Measurements from ENCODE around the gene G2E3.
A peak's percentile ranks its signal among the peaks of the same experiment; 100 is the strongest.
"Not testable (repeated sequence)": the region's sequence is repeated elsewhere in the genome, so short reads cannot be mapped to it uniquely, and the experiment has no call there.

The G2E3 gene, protein sequence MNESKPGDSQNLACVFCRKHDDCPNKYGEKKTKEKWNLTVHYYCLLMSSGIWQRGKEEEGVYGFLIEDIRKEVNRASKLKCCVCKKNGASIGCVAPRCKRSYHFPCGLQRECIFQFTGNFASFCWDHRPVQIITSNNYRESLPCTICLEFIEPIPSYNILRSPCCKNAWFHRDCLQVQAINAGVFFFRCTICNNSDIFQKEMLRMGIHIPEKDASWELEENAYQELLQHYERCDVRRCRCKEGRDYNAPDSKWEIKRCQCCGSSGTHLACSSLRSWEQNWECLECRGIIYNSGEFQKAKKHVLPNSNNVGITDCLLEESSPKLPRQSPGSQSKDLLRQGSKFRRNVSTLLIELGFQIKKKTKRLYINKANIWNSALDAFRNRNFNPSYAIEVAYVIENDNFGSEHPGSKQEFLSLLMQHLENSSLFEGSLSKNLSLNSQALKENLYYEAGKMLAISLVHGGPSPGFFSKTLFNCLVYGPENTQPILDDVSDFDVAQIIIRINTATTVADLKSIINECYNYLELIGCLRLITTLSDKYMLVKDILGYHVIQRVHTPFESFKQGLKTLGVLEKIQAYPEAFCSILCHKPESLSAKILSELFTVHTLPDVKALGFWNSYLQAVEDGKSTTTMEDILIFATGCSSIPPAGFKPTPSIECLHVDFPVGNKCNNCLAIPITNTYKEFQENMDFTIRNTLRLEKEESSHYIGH

DNA sequence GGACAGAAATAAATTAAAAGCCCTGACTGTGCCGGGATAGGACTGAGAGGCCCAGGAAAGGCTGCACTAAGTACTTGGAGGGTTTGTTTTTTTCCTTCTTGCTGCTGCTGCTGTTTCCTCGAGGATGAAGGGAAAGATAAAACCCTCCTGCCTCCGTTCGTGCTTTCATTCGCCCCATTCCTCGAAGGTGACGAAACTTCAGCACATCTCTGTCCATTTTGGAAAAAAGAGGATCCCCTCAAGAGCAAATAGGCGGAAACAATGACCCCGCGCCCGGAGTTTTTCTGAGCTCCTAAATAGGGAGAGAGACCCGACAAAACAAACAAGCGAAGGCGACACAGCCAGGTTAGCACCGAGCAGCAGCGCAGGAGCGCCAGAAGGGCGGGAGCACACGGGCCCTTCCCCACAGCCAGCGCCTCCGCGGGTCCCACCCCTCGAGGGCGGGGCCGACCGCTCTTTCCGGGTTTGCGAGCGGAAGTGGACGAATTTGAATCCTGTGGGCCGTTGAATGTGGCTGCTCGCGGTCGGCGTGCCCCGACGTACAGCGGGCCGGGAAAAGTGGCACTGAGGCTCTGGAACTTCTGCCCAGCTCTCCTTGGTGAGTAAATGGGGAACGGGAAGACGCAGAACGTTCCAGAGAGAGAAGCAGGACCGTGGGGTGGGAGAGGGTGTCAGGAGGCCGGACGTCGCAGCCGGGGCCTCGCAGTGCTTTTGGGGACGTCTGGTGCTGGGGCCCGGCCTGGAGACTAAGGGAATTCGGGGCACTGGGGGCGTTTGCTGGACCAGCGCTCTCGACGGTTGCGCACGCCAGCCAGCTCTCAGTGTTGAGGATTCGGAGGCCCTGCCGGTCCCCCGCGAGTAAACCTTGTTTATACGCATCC lies at the start of gene G2E3:
G2E3 (plus strand) TSS at position 484 of the 881 bp plus-strand sequence. CDS start 21,922 bp downstream, outside the sequence.
- DNase-seq = peak; percentile 90 to 93

DNA sequence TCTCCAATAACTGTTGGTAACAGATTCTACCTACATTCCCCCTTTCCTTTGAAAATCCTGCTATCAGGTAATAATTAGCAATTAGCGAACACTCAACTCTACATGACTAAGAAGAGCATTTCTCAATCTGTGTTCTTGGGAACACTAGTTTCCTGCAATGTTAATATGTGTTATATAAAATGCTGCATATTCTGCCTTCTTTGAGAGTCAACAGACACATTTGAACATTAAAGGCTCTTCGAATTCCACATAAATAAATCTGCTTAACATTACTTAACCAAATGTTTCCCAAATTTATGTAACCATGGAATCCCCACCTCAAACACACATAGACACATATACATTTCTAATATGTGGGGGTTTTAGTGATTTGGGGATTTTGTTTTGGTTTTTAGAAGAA lies 41.2 kb upstream of the G2E3 start:
- DNase-seq = no peak

DNA sequence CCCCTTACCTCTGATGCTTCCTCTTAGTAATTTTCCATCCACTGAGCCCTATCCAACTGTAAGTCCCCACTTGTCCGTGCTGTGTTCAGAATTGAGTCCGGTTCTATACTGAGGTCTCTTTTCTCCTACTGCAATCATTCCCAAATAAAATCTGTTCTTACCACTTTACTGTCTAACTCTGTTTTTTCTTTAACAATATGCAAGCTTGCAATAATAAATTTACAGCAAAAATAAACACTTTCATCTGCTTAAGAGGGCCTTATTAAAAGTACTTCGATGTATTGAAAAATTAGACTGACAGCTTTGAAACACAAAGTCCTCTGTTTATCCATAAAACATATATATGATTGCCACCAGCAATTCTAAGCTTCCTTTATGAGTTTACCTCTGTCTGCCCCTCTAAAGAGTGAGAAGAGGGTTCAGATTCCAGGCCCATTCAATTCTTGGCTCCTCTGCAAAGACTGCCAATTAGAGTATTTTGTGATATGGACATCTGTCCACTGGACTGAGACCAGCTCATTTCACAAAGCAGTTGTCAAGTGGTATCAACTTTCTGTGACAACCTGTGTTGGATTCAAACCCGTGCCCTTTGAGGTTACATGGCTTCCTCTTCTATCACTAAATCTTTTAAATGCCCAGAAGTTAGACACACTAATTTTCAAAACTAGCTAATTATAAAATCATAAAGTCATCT lies 39.9 kb upstream of the G2E3 start:
- DNase-seq = no peak

DNA sequence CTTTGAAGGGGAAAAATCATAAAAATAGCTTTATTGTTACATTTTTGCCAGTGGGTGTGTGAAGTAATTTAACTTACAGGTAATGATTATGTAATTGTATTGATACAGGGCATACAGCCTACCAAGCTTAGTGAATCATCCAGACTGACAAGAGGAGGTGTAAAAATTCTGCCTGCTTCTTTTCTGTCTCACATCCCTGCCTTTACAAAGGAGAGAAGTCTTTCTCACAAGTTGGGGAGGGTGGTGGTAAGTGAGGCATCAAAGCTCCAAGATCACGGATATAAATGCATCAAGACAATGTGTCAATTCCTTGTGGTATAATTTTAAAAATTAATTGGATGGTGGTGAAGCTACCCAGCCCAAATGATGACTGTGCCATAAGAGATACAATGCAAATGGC lies 39.0 kb upstream of the G2E3 start:
- DNase-seq = no peak

DNA sequence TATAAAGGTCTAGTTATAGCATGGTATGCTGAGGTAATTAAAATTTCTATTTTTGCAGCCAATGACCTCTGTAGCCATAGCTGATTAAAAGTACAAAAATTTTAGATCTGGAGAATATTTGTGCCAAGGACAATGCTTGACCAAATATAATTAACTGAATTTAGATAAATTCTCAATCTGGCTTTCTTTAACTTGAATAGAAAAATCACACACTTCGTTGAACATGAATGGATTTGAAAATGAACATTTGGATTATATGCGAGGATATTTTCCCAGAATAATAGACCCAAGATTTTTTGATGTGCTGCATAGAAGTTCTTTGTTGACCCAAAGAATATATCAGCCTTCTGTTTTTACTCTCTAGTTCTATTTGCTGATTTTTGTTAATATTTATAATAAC lies 38.4 kb upstream of the G2E3 start:
- no peak for DNase-seq

DNA sequence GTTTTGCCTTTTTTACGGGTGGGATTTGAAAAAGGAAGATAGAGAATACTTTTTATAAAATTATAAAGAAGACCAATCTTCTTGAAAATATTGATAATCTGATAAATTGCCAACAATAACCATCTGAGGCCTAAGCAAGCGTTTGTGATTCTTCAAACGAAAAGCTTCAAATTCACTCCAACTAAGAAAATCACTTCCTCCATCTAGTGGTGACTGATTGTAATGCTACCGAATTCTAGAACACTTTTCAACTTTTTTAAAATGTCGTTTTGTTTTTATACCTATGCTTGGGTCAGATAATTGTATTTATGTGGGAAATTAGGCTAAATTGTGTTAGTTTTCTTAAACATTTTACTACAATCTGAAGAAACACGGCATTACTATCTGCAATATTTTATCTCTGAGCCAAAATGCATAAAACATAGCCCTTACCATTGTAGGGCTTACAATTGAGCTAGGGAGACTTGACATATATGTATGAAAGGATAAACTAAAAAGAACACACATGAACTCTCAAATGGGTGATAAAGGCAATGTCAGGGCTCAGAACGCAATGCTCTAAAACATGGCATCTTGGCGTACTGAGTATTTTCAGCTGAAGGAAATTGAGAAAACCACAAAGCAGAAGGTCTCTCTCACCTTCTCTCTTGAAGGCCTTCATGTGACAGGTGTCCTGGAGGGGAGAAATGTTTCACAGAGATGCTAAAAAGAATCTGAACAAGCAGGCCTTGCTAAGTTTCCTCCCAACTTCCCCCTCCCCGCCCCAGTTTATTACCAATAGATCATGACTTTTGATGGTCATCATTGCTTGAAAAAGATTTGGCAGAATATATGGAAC lies 36.8 kb upstream of the G2E3 start:
- DNase-seq = no peak

DNA sequence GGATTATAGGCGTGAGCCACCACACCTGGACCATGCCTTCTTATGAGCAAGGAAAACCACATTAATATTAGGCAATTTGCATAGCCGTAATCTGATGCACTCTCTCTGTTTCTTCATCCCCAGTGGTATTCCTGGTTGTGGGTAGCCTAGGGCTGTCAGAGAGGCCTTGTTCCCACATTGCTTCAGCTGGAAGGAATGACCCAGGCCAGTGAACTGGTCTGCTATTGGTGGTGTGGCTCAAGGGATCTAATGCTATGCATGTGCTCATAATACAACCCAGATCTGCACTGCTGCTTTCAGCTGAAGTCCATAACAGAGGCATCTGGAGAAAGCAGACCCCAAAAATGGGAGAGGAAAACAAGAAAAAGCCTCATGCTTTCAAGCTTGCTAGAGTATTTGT lies 33.1 kb upstream of the G2E3 start:
- DNase-seq = no peak

DNA sequence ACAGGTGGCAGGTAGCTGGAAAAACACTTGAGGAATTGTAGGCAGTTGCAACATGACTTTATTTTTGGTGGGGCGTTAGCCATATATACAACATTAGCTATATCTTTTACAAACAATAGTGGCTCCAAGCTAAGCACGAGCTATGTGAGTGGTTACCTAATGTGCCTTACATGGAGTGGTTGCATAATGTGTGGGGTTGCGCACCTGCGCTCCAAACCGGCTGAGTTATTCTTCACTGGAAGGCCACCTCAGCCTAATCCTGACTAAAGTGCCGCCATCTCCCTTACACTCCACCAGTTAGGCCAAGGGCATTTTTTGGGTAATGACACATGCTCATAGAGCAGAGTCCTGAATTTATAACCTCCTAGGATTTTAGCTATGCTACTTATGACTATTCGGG lies 31.8 kb upstream of the G2E3 start:
- DNase-seq = no peak

DNA sequence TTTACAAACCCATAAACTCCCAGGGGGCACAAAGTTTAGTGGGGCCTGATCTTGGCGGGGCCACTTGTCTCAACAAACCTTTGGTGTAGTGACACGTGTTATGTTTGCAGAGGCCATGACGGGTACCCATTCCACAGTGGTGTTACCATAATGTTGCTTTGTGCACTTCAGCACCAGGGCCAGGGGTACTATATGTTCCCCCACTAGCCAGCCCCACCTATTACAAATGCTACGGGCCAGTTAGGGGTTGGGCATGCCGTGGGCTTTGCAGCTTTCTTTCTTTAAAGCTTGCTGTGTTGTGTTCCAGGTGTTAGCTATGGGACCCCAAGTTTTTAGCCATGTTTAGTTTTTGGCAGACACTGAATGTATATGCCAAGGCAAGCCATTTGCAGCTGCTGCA lies 30.8 kb upstream of the G2E3 start:
- DNase-seq = no peak

DNA sequence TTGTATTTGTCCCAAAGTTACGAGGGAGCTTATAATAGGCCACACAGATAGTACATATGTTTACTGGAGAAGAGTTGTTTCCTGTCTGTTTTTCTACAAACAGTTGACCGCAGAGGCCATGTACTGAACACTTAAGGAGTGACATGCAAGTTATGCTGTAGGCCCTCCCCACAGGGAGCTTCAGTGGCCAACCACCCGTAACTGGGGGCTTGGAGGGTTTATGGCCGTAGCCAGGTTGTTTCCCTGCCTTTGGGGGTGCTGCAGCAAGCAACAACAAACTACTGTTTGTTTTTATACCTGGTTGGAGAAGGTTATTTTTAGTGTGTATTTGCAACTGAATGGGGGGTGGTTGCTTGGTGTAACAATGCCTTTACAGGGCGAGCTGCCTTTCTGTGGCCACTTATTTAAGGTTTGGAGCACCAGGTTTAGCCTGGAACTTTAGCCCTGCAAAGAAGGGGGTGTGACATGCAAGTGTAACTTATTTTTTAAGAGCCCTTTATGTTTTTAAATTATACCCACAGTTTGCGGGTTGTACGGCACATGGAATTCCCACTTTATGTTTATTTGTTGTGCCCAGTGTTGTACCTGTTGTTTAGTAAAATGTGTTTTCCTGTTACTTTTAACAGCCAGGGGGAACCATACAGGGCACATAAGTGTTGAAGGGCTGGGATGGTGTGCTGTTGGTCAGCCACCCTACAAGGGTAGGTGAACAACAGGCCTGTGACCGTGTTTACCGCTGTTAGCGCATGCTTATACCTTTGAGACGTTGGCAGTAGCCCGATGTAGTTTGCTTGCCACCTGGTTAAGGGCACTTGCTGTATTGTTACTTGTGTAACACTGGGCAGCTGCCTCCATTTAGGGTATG lies 29.9 kb upstream of the G2E3 start:
- DNase-seq = no peak

DNA sequence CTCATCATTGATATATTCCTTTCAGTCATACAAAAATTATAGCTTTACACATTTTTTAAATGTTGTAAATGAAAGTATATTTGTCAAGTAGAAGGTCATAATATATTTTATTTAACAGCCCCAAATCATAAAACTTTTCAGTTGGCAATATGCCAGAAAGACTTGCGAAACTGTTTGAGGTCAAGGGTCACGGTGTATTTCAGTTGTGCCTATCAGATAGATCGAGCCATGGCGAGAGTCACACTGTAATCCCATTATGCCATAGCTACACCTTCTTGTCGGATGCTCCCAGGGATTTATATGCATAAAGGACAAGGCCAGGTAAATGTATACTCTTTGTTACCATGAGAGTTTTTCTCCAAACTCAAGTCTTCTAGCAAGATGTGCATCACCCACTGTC lies 26.7 kb upstream of the G2E3 start:
- no peak for DNase-seq

DNA sequence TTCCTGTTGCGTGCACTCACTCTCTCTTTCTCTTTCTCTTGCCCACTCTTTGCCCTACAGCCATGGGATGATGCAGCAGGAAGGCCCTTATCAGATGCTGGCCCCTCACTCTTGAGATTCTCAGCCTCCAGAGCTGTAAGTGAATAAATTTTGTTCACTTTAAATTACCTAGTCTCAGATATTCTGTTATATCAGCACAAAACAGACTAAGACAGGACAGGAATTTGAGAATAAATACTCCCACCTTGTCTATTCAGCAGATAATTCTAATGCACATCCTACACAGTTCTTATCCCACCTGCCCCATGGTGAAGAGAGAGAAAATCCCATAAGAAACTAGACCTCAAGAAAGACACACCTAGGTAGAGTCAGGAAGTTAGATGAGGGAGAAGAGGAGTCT lies 25.8 kb upstream of the G2E3 start:
- no peak for DNase-seq

DNA sequence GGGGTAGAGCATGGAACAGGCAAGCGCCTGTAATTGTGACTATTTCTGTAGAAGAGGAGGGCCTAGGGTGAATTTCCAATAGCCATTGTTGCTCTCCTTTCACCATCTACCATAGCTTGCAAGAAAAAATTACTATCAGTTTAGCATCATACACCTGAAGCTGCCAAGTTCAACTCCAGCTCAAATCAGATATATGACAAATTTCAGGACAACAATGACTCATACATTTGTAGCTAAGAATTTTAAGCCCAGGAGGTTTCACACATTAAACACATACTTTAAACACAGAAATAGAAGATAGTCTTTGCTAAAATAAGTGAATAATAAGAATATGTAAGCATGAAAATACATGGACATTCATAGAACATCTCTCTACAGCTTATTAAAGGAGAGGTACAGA lies 17.6 kb upstream of the G2E3 start:
- no peak for DNase-seq

DNA sequence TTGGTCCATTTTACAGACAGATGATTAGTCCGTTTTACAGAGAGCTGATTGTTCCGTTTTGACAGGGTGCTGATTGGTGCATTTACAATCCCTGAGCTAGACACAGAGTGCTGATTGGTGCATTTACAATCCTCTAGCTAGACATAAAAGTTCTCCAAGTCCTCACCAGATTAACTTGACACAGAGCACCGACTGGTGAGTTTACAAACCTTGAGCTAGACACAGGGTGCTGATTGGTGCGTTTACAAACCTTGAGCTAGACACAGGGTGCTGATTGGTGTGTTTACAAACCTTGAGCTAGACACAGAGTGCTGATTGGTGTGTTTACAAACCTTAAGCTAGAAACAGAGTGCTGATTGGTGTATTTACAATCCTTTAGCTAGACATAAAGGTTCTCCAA lies 12.2 kb upstream of the G2E3 start:
- DNase-seq = not testable (repeated sequence)

DNA sequence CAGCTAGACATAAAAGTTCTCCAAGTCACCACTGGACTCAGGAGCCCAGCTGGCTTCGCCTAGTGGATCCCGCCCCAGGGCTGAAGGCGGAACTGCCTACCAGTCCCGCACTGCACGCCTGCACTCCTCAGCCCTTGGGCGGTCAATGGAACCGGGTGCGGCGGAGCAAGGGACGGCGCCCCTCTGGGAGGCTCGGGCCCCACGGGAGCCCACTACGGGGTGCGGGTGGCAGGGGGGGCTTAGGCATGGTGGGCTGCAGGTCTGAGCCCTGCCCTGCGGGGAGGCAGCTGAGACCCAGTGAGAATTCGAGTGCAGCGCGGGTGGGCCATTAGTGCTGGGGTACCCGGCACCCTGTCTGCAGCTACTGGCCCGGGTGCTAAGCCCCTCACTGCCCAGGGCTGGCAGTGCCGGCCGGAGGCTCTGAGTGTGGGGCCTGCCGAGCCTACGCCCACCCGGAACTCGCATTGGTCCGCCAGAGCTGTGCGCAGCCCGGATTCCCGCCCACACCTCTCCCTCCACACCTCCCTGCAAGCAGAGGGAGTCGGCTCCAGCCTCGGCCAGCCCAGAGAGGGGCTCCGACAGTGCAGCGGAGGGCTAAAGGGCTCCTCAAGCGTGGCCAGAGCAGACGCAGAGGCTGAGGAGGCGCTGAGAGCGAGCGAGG lies 11.4 kb upstream of the G2E3 start:
- no peak for DNase-seq

DNA sequence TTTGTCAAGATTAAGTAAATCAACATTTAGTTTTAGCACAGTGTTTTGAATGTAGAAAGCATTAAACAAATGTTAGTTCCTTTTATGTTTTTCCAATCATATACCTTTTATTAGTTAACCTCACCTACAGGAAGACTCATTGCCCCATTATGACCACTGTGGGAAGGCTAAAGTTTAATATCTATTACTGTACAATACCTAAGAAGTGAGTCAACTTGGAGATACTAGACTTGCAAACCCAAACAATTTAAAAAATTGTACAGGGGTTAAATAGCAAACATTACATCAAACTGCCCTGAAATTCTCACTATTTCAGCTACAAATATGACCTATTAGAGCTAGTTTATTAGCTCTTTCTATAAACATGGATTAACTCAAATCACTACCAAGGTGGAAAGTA lies 8.6 kb upstream of the G2E3 start:
- no peak for DNase-seq

DNA sequence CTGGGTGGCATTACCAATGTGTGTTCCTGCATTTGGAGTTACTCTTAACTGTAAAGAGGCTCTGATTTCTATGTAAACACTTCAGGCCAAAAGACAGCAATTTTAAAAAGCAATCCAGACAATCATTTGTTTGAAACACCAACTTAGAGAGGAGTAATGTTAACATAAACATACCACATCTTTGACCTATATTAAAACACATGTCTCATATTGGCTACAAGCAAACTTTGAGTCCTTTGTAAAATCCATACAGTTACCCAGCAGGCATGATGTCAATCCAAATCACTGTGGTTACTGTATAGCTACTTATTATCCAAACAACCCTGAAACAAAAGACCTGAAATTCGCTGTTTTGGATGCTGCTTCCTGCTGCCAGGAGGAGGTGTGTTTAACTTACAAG lies 7.5 kb upstream of the G2E3 start:
- DNase-seq = no peak

DNA sequence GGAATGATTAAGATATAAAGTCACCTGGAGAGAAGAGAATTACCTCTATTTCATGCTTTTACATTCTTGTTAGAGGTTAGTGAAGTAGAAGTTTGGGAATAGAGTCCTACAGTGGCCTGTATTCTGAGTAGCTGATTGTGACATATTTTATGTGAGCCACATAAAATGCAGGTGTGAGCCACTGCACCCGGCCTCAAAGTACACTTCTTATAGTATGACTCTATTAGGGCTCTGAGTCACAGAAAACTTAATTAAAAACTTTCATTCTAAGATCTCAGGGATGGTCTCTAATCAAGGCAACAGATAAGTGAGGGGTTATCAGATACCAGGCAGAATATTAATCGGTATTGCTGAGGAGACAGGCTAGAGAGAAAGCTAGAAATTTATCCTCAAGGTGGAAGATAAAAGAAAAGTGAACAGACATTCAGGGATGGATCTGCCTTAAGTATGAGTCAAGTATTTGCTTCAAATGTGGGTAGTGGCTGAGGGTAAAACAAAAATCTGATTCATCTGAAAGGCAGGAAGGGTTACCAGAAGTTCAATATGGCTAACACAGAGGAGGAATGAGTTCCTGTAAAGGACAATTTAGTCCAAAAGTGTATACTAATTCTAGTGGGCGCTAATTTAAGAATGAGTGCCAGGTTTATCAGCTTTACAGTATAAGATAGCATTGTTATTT lies 5.5 kb upstream of the G2E3 start:
- no peak for DNase-seq

DNA sequence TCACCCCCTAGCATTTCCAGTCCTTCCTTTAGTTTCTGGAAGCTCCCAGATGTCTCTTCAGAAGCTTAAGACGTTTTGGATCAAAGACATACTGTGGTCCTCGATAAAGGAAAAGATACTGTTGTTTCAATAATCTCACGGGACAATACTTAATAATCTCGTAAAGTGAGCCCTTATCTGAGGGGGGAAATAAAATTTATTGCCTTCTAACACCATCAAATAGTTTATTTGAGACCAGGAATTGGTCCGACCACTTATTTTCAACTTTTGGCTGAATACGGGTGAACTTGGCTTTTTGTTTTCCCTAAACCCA lies 640 bp upstream of the G2E3 start:
- DNase-seq = no peak

DNA sequence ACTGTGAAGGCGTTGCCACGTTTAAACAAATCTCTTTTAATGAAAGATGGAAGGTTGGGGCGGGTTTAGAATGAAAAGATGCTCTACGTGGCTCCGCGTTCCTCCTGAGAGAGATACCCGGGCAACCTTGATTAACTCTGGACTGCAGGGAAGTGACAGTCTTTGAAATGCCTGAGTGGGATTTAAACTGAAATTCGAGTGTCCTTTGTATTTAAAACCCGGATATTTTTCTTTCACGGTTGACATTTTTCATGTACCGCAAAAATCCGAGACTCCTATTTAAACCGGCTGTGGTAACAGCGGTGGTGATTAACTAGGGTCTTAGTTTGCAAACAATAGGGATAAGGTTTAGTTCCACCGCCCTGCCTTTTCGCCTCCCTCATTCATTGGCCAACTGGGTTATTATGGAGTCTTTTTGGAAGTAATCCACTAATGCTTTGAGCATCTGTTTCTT lies 707 bp downstream of the G2E3 start:
- DNase-seq = no peak
